GM12878 (cell line): ENCODE measurements around the gene SIK3.

Experiments
- HCFC1 ChIP-seq: fragments of 150-350 bp; IDR thresholded peaks from 2 replicates; pipeline ENCODE4 v1.6.1; 2014; ENCODE audit warnings: low read length
- SIN3A ChIP-seq: IDR thresholded peaks from 2 replicates; pipeline ENCODE4 v1.6.1; 2012; ENCODE audit warnings: low read depth, low read length, improper control_type of control experiment
- SMC3 ChIP-seq: IDR thresholded peaks from 2 replicates; pipeline ENCODE4 v1.6.1; 2011; ENCODE audit warnings: low read length, improper control_type of control experiment, borderline replicate concordance
- SPI1 ChIP-seq: IDR thresholded peaks from 2 replicates; pipeline ENCODE4 v1.6.1; 2011; ENCODE audit warnings: low read depth, mild to moderate bottlenecking, low read length, moderate library complexity, borderline replicate concordance; ENCODE audit not compliant: insufficient read depth
- TF ChIP-seq, protein P1 (sequence below), 3 experiments: IDR thresholded peaks in 2 of 3; conservative IDR thresholded peaks in 1 of 3; 2 replicates each; pipeline ENCODE4 v1.5.1; 2011; ENCODE audit warnings: low read depth in 3 of 3, low read length in 3 of 3, mild to moderate bottlenecking in 3 of 3, control low read depth in 2 of 3, moderate library complexity in 2 of 3, inconsistent platforms in 1 of 3, mixed read lengths in 1 of 3; ENCODE audit not compliant: control insufficient read depth in 2 of 3, insufficient read depth in 1 of 3; ENCODE audit errors: extremely low read depth in 1 of 3

DNA sequence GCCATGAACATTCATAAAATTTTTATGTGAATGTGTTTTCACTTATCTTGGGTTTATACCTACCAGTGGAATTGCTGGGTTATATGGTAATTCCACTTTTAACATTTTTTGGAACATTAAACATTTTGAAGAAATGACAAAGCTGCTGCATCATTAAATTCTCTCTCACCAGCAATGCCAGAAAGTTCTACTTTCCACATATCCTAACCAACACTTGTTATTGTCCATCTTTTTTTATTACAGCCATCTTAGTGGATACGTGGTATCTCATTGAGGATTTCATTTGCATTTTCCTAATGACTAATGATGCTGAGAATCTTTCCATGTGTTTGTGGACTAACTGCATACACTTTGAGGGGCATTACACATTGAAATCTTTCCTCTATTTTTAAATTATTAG, 122.6 kb downstream of the SIK3 start:
- TF ChIP-seq SMC3 (no peak), HCFC1 (no peak), SIN3A (no peak), SPI1 (no peak)
- TF ChIP-seq, protein P1, sequence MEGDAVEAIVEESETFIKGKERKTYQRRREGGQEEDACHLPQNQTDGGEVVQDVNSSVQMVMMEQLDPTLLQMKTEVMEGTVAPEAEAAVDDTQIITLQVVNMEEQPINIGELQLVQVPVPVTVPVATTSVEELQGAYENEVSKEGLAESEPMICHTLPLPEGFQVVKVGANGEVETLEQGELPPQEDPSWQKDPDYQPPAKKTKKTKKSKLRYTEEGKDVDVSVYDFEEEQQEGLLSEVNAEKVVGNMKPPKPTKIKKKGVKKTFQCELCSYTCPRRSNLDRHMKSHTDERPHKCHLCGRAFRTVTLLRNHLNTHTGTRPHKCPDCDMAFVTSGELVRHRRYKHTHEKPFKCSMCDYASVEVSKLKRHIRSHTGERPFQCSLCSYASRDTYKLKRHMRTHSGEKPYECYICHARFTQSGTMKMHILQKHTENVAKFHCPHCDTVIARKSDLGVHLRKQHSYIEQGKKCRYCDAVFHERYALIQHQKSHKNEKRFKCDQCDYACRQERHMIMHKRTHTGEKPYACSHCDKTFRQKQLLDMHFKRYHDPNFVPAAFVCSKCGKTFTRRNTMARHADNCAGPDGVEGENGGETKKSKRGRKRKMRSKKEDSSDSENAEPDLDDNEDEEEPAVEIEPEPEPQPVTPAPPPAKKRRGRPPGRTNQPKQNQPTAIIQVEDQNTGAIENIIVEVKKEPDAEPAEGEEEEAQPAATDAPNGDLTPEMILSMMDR (IDR thresholded peaks at IDR 0.05 in 2 of 3, conservative IDR thresholded peaks at IDR 0.05 in 1 of 3; ENCODE audit: control insufficient read depth in 2 of 3, extremely low read depth in 1 of 3, insufficient read depth in 1 of 3, low read depth in 3 of 3, low read length in 3 of 3), result no peak
